Measurements from ENCODE around the gene SREBF1. TPM values are rescaled to one million over a fixed set of nuclear protein-coding genes. Genes with fewer than 3 reads are reported as not detected.
A peak's percentile ranks its signal among the peaks of the same experiment; 100 is the strongest.

Gene SREBF1
- total and polyA plus RNA-seq, 5 donors from 2014 or later: 4.5 to 141 (median 6.5) TPM

DNA sequence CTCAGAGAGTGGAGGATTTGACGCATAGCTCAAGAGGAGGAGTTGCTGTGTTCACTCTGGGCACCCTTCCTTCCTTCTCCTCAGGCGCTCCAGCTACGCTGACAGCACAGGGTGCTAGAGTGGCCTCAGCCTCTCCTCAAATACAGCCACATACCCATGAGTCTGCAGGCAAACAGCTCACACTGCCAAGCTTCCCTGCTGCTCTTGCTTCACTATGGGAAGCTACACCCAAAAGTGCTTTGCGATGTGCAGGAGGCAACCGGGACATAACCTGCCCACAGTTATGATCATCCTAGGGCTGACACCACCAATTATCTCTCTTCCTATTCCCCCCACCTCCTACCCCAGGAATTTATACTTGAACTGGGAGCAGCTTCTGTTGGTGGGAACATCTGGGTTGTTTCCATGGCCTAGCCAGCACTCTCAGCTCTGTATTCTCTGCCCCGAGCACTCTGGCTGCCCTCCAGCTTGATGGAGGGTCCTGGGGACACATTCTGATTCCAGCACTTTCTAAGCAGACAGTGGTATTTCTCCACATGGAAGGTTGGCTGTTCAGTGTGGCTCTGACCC, 40.3 kb upstream of the SREBF1 start:
- Mint-ChIP-seq H3K4me3 (no peak overlapping the region), H3K4me1 (no peaks in the 10 kb centered on the region), H3K27ac (peak overlapping the region in 1 of 3 donors; percentile 75), H3K27me3 (no peaks in the 10 kb centered on the region), H3K36me3 (peaks cover 40% of the 10 kb centered on the region), H3K9me3 (no peaks in the 10 kb centered on the region)
- H3K4me3 ChIP-seq (ENCODE audit: low read depth, low read length): no peak overlapping the region
- DNase-seq (no peak), ATAC-seq (ENCODE audit: low read depth in 2 of 2) (no peak)
- H3K9me3 ChIP-seq (ENCODE audit: control insufficient read depth in 2 of 2, low read length in 2 of 2): no peaks in the 10 kb centered on the region
- H3K36me3 ChIP-seq (ENCODE audit: control insufficient read depth, insufficient read depth, low read length): peaks cover 64% of the 10 kb centered on the region
- H3K27ac ChIP-seq (ENCODE audit: insufficient read depth, low read length, poor library complexity, severe bottlenecking): no peak overlapping the region
- H3K27me3 ChIP-seq (ENCODE audit: control insufficient read depth, insufficient read depth, low read length): no peaks in the 10 kb centered on the region
- no peaks in the 10 kb centered on the region for H3K4me1 ChIP-seq (ENCODE audit: control insufficient read depth, insufficient read depth, low read length, poor library complexity, severe bottlenecking)

GRCh38 chr17:17874478-17874877, 37.7 kb upstream of the SREBF1 start:
- H3K9me3 ChIP-seq (ENCODE audit: control insufficient read depth in 2 of 2, low read length in 2 of 2): no peaks in the 10 kb centered on the region
- DNase-seq (no peak), ATAC-seq (ENCODE audit: low read depth in 2 of 2) (no peak)
- H3K4me1 ChIP-seq (ENCODE audit: control insufficient read depth, insufficient read depth, low read length, poor library complexity, severe bottlenecking): no peaks in the 10 kb centered on the region
- H3K27ac ChIP-seq (ENCODE audit: insufficient read depth, low read length, poor library complexity, severe bottlenecking): no peak overlapping the region
- H3K27me3 ChIP-seq (ENCODE audit: control insufficient read depth, insufficient read depth, low read length): no peaks in the 10 kb centered on the region
- Mint-ChIP-seq H3K27me3 (no peaks in the 10 kb centered on the region), H3K36me3 (peaks cover 31% of the 10 kb centered on the region), H3K27ac (no peak overlapping the region), H3K4me3 (no peak overlapping the region), H3K4me1 (no peaks in the 10 kb centered on the region), H3K9me3 (no peaks in the 10 kb centered on the region)
- H3K4me3 ChIP-seq (ENCODE audit: low read depth, low read length): no peak overlapping the region
- H3K36me3 ChIP-seq (ENCODE audit: control insufficient read depth, insufficient read depth, low read length): peaks cover 52% of the 10 kb centered on the region

DNA sequence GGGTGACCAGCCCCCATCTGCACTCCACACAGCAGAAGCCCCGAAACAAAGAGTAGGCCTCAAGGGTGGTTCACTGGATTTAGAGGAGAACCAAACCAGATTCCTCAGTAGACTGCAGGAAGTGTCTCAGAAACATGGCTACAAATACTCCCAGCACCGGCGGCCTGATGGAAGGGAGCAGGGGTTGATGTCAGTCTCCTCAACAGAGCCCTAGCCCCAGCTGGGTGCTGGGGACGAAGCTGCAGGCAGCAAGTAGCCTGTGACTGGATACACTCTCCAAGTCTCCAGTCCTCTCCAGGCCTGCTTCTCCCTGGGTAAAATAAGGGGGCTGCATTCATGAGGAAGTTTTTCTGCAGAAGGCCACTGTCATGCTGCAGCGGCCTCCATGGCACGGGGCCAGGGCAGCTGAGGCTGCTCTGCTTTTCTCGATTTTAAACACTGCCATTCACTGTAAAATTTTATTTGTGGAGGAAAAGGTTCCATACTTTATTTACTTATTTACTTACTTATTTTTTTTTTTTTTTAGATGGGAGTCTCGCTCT, 36.7 kb upstream of the SREBF1 start:
- ATAC-seq (ENCODE audit: low read depth in 2 of 2) (no peak), DNase-seq (no peak)
- no peaks in the 10 kb centered on the region for H3K9me3 ChIP-seq (ENCODE audit: control insufficient read depth in 2 of 2, low read length in 2 of 2)
- H3K4me1 ChIP-seq (ENCODE audit: control insufficient read depth, insufficient read depth, low read length, poor library complexity, severe bottlenecking): no peaks in the 10 kb centered on the region
- peaks cover 51% of the 10 kb centered on the region for H3K36me3 ChIP-seq (ENCODE audit: control insufficient read depth, insufficient read depth, low read length)
- H3K27ac Mint-ChIP-seq: no peak overlapping the region
- H3K4me3 ChIP-seq (ENCODE audit: low read depth, low read length): no peak overlapping the region
- no peaks in the 10 kb centered on the region for H3K27me3 ChIP-seq (ENCODE audit: control insufficient read depth, insufficient read depth, low read length)
- no peaks in the 10 kb centered on the region for H3K27me3 Mint-ChIP-seq
- no peak overlapping the region for H3K27ac ChIP-seq (ENCODE audit: insufficient read depth, low read length, poor library complexity, severe bottlenecking)
- peaks cover 33% of the 10 kb centered on the region for H3K36me3 Mint-ChIP-seq
- no peaks in the 10 kb centered on the region for H3K4me1 Mint-ChIP-seq
- no peak overlapping the region for H3K4me3 Mint-ChIP-seq
- no peaks in the 10 kb centered on the region for H3K9me3 Mint-ChIP-seq

GRCh38 chr17:17872547-17873345, 36.0 kb upstream of the SREBF1 start:
- H3K27me3 Mint-ChIP-seq: no peaks in the 10 kb centered on the region
- Histone ChIP-seq H3K27ac (ENCODE audit: insufficient read depth, low read length, poor library complexity, severe bottlenecking) (no peak overlapping the region), H3K27me3 (ENCODE audit: control insufficient read depth, insufficient read depth, low read length) (no peaks in the 10 kb centered on the region), H3K4me3 (ENCODE audit: low read depth, low read length) (no peak overlapping the region), H3K36me3 (ENCODE audit: control insufficient read depth, insufficient read depth, low read length) (peaks cover 51% of the 10 kb centered on the region), H3K9me3 (ENCODE audit: control insufficient read depth in 2 of 2, low read length in 2 of 2) (no peaks in the 10 kb centered on the region), H3K4me1 (ENCODE audit: control insufficient read depth, insufficient read depth, low read length, poor library complexity, severe bottlenecking) (no peaks in the 10 kb centered on the region)
- no peaks in the 10 kb centered on the region for H3K9me3 Mint-ChIP-seq
- DNase-seq (no peak), ATAC-seq (ENCODE audit: low read depth in 2 of 2) (no peak)
- no peak overlapping the region for H3K27ac Mint-ChIP-seq
- no peak overlapping the region for H3K4me3 Mint-ChIP-seq
- no peaks in the 10 kb centered on the region for H3K4me1 Mint-ChIP-seq
- peaks cover 33% of the 10 kb centered on the region for H3K36me3 Mint-ChIP-seq

- Mint-ChIP-seq H3K27ac (peak overlapping the region in 1 of 3 donors; percentile 3), H3K4me1 (no peaks in the 10 kb centered on the region), H3K4me3 (no peak overlapping the region), H3K9me3 (no peaks in the 10 kb centered on the region), H3K27me3 (no peaks in the 10 kb centered on the region), H3K36me3 (peaks cover 30% of the 10 kb centered on the region)
- no peaks in the 10 kb centered on the region for H3K9me3 ChIP-seq (ENCODE audit: control insufficient read depth in 2 of 2, low read length in 2 of 2)
- no peak overlapping the region for H3K4me3 ChIP-seq (ENCODE audit: low read depth, low read length)
- no peaks in the 10 kb centered on the region for H3K4me1 ChIP-seq (ENCODE audit: control insufficient read depth, insufficient read depth, low read length, poor library complexity, severe bottlenecking)
- no peaks in the 10 kb centered on the region for H3K27me3 ChIP-seq (ENCODE audit: control insufficient read depth, insufficient read depth, low read length)
- no peak for DNase-seq
- no peak overlapping the region for H3K27ac ChIP-seq (ENCODE audit: insufficient read depth, low read length, poor library complexity, severe bottlenecking)
- no peak for ATAC-seq (ENCODE audit: low read depth in 2 of 2)
- peaks cover 50% of the 10 kb centered on the region for H3K36me3 ChIP-seq (ENCODE audit: control insufficient read depth, insufficient read depth, low read length)
Measured at GRCh38 chr17:17871913-17872312, 35.1 kb upstream of the SREBF1 start.

DNA sequence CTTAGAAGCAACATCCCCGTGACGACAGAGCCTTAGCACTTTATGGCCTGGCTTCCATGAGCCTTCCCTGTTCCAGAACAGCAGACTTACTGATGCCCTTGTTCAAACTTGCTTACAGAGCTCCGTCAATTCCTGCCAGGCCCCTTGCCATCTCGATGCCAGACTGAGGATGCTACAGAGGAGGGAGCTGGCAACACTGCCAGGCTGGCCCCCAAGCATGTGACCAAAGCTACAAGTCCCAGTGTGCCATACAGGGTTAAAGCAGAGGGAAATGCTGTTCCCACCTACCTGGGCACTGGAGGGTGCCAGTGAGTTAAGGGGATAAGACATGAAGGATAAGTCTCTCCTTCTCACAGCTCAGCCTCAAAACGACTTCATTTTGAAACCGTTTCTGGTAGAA, 33.5 kb upstream of the SREBF1 start:
- Mint-ChIP-seq H3K36me3 (peaks cover 17% of the 10 kb centered on the region), H3K4me1 (no peaks in the 10 kb centered on the region), H3K4me3 (no peak overlapping the region), H3K27ac (no peak overlapping the region), H3K9me3 (no peaks in the 10 kb centered on the region), H3K27me3 (no peaks in the 10 kb centered on the region)
- ATAC-seq (ENCODE audit: low read depth in 2 of 2) (no peak), DNase-seq (no peak)
- Histone ChIP-seq H3K27ac (ENCODE audit: insufficient read depth, low read length, poor library complexity, severe bottlenecking) (no peak overlapping the region), H3K4me1 (ENCODE audit: control insufficient read depth, insufficient read depth, low read length, poor library complexity, severe bottlenecking) (no peaks in the 10 kb centered on the region), H3K4me3 (ENCODE audit: low read depth, low read length) (no peak overlapping the region), H3K36me3 (ENCODE audit: control insufficient read depth, insufficient read depth, low read length) (peaks cover 42% of the 10 kb centered on the region), H3K27me3 (ENCODE audit: control insufficient read depth, insufficient read depth, low read length) (no peaks in the 10 kb centered on the region), H3K9me3 (ENCODE audit: control insufficient read depth in 2 of 2, low read length in 2 of 2) (no peaks in the 10 kb centered on the region)

GRCh38 chr17:17868641-17869522, 32.1 kb upstream of the SREBF1 start:
- no peaks in the 10 kb centered on the region for H3K9me3 ChIP-seq (ENCODE audit: control insufficient read depth in 2 of 2, low read length in 2 of 2)
- H3K27ac ChIP-seq (ENCODE audit: insufficient read depth, low read length, poor library complexity, severe bottlenecking): no peak overlapping the region
- no peaks in the 10 kb centered on the region for H3K4me1 ChIP-seq (ENCODE audit: control insufficient read depth, insufficient read depth, low read length, poor library complexity, severe bottlenecking)
- DNase-seq (no peak), ATAC-seq (ENCODE audit: low read depth in 2 of 2) (no peak)
- peaks cover 40% of the 10 kb centered on the region for H3K36me3 ChIP-seq (ENCODE audit: control insufficient read depth, insufficient read depth, low read length)
- Mint-ChIP-seq H3K9me3 (no peaks in the 10 kb centered on the region), H3K4me1 (peaks cover 0 to 8% (median 3%) of the 10 kb centered on the region in 4 donors), H3K4me3 (no peak overlapping the region), H3K27me3 (no peaks in the 10 kb centered on the region), H3K36me3 (peaks cover 17% of the 10 kb centered on the region), H3K27ac (peak overlapping the region in 2 of 3 donors; percentile 29 to 45)
- no peaks in the 10 kb centered on the region for H3K27me3 ChIP-seq (ENCODE audit: control insufficient read depth, insufficient read depth, low read length)
- H3K4me3 ChIP-seq (ENCODE audit: low read depth, low read length): no peak overlapping the region
